GM12873 (cell line): ENCODE data around the gene LIPC.

Experiments
- TF ChIP-seq, protein P1 (sequence below): IDR thresholded peaks from 2 replicates; pipeline ENCODE4 v1.5.1; 2012; ENCODE audit warnings: low read depth, mild to moderate bottlenecking, moderate library complexity, low read length, control low read depth; ENCODE audit not compliant: insufficient read depth; ENCODE audit errors: missing control alignments

LIPC gene

GRCh38 chr15:58576657-58577056 is 144.9 kb downstream of the LIPC start:
- TF ChIP-seq, protein P1, sequence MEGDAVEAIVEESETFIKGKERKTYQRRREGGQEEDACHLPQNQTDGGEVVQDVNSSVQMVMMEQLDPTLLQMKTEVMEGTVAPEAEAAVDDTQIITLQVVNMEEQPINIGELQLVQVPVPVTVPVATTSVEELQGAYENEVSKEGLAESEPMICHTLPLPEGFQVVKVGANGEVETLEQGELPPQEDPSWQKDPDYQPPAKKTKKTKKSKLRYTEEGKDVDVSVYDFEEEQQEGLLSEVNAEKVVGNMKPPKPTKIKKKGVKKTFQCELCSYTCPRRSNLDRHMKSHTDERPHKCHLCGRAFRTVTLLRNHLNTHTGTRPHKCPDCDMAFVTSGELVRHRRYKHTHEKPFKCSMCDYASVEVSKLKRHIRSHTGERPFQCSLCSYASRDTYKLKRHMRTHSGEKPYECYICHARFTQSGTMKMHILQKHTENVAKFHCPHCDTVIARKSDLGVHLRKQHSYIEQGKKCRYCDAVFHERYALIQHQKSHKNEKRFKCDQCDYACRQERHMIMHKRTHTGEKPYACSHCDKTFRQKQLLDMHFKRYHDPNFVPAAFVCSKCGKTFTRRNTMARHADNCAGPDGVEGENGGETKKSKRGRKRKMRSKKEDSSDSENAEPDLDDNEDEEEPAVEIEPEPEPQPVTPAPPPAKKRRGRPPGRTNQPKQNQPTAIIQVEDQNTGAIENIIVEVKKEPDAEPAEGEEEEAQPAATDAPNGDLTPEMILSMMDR, result no peak

DNA sequence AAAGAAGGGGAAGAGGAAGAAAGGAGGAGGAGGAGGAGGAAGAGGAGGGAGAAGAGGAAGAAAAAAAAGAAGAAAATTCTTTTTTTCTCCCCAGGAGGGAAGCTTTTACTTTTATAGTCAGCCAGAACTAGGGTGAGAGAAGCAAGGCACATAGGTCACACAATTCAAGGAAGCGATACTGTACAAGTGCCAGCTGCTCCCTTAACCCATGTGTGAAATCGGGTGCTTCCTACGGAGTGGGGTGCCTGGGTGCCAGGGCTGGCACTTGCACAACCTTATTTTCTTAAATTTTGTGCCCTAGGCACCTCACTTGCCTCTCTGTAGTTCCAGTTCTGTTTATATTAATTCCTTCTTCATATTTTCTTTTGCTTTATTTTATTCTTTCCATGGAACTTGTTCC is 150.4 kb downstream of the LIPC start:
- TF ChIP-seq, protein P1, result no peak

DNA sequence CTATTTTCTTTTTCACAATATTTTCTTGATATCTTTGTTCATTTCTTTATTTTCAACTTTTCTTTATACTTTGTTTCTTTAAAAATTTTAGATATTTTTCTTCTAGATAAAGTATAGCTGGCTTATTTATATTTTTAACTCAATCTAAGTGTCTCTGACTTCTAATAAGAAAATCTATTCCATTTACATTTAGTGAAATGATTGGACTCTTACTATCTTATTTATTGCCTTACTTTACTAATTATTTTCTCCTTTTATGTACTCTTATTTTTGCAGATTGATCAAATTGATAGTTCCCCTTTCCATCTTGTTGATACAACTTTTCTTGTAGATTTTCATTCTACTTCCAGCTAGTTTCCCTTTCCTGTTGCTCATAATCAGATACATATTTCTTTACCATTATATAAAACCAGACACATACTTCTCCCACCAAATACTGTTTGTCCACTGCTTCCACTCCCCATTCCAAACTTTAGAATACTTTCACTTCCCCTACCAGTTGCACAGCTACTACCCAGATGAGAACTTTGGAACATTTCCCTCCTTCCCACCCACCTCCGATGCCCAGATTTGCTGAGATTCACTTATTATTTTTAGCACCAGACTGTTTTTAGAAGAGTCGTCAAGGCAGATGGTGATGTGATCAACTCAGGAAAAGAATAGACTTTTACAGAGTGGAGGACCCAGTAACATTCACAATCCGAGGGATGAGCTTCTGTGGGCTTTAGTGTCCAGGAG is 151.5 kb downstream of the LIPC start:
- TF ChIP-seq, protein P1, result no peak

DNA sequence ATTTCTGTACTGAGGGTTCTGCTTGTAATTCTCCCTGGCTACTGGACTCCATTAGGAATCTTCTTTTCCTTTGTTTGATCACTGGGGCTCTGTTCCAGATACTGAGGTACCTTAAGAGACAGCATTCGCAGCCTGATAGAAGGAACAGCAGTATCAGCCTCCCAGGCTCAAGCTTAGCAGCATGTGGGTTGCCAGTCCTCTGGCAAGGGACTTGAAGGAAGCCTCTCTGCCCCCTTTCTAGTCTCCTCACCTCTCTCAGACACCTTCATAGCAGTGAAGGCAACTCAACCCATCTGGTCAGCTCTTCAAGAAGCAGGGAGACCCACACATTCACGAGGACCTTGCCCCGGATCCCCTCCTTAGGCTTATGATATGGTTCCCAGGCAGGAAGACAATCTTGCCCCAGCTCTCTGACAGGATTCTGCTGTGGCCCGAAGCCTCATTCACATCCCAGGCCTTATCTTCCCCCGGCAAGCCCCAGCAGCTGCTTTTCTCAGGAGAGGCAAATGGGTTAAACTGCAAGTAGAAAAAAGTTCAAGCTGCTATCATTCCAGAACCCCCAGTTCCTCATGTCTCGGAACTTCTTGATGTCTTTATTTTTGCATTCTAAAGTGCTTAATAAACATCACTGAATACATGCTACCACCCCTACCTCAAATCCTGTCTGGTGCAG is 153.1 kb downstream of the LIPC start:
- TF ChIP-seq, protein P1, result no peak

GRCh38 chr15:58585693-58586443 is 154.1 kb downstream of the LIPC start:
- TF ChIP-seq, protein P1, result no peak

DNA sequence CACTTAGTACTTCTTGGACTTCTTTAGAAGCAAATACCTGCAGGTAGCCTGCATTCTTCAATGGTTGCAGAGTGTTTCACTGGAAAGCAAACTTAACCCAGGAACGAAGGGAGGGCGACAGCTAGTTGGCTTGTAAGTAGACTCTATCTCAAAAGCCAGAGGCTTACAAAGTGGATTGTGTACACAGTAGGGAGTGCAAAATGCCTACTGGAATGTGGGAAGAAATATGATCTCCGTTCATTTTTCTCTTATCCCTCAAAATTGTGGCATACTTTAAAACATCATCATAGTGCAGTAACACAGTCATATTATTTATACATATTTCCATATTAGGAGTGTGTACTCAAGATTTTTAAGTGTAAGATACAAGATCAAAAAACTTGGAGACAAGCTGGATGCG is 155.7 kb downstream of the LIPC start:
- TF ChIP-seq, protein P1, result no peak

- TF ChIP-seq, protein P1, result no peak
Observed at GRCh38 chr15:58588096-58588495, 156.3 kb downstream of the LIPC start.
